GM18519 (cell line): ENCODE measurements around the gene GRHL1.

Experiments used
- ATAC-seq: cut with Tn5 transposase; IDR thresholded peaks from one replicate; pipeline ENCODE4 v1.9.1; 2021; ENCODE audit warnings: mild to moderate bottlenecking, moderate library complexity; ENCODE audit not compliant: unreplicated experiment, low FRiP score

Gene GRHL1

GRCh38 chr2:9946818-9947217 is 4.7 kb upstream of the GRHL1 start:
- ATAC-seq: no peak

GRCh38 chr2:9948721-9949120 is 2.8 kb upstream of the GRHL1 start:
- no peak for ATAC-seq

- ATAC-seq: no peak
These were observed 2.1 kb upstream of the GRHL1 start for GRCh38 chr2:9949239-9949991.

- no peak for ATAC-seq
These were observed 1.4 kb upstream of the GRHL1 start for GRCh38 chr2:9949992-9950520.

- no peak for ATAC-seq
These were observed 797 bp upstream of the GRHL1 start for GRCh38 chr2:9950521-9951271.

- no peak for ATAC-seq
These were observed 296 bp upstream of the GRHL1 start for GRCh38 chr2:9951272-9951521.

- ATAC-seq: no peak
These were observed 819 bp downstream of the GRHL1 start for GRCh38 chr2:9952286-9952737.

GRCh38 chr2:9952856-9953503 is 1.5 kb downstream of the GRHL1 start:
- ATAC-seq: no peak

GRCh38 chr2:9954136-9954535 is 2.6 kb downstream of the GRHL1 start:
- ATAC-seq: no peak

- ATAC-seq: no peak
These were observed 6.6 kb downstream of the GRHL1 start for GRCh38 chr2:9958057-9958456.

- ATAC-seq: no peak
These were observed 7.8 kb downstream of the GRHL1 start for GRCh38 chr2:9959262-9959661.

GRCh38 chr2:9961013-9961412 is 9.5 kb downstream of the GRHL1 start:
- no peak for ATAC-seq

GRCh38 chr2:9964334-9964980 is 13.0 kb downstream of the GRHL1 start:
- ATAC-seq: no peak

GRCh38 chr2:9965119-9965822 is 13.8 kb downstream of the GRHL1 start:
- no peak for ATAC-seq

- no peak for ATAC-seq
These were observed 15.1 kb downstream of the GRHL1 start for GRCh38 chr2:9966491-9967022.

- ATAC-seq: no peak
These were observed 15.7 kb downstream of the GRHL1 start for GRCh38 chr2:9967053-9967775.

GRCh38 chr2:9968553-9969497 is 17.3 kb downstream of the GRHL1 start:
- no peak for ATAC-seq
